Ishikawa (cell line): ENCODE data around the gene HDAC8.

Experiments used
- CEBPB ChIP-seq: IDR thresholded peaks from 2 replicates; pipeline ENCODE4 v1.6.1; 2012
- CREB1 ChIP-seq: IDR thresholded peaks from 2 replicates; pipeline ENCODE4 v1.6.1; 2012; ENCODE audit warnings: low read depth
- EGR1 ChIP-seq: IDR thresholded peaks from 2 replicates; pipeline ENCODE4 v1.6.1; 2012
- EP300 ChIP-seq: IDR thresholded peaks from 2 replicates; pipeline ENCODE4 v1.6.1; 2012; ENCODE audit warnings: borderline replicate concordance
- NFIC ChIP-seq: IDR thresholded peaks from 2 replicates; pipeline ENCODE4 v1.6.1; 2012
- RAD21 ChIP-seq: IDR thresholded peaks from 2 replicates; pipeline ENCODE4 v1.6.1; 2012; ENCODE audit warnings: low read depth
- TAF1 ChIP-seq: IDR thresholded peaks from 2 replicates; pipeline ENCODE4 v1.6.1; 2012; ENCODE audit warnings: low read depth, mild to moderate bottlenecking
- TCF12 ChIP-seq: IDR thresholded peaks from 2 replicates; pipeline ENCODE4 v1.6.1; 2012; ENCODE audit warnings: low read depth
- TEAD4 ChIP-seq: IDR thresholded peaks from 2 replicates; pipeline ENCODE4 v1.6.1; 2012
- YY1 ChIP-seq: IDR thresholded peaks from 2 replicates; pipeline ENCODE4 v1.6.1; 2012; ENCODE audit warnings: low read depth
- ZBTB7A ChIP-seq: IDR thresholded peaks from 2 replicates; pipeline ENCODE4 v1.6.1; 2012; ENCODE audit warnings: low read depth
- TF ChIP-seq, protein P1 (sequence below): IDR thresholded peaks from 2 replicates; pipeline ENCODE4 v1.6.1; 2012
- TF ChIP-seq, protein P2 (sequence below): IDR thresholded peaks from 2 replicates; pipeline ENCODE4 v1.6.1; 2012
- TF ChIP-seq, protein P3 (sequence below): IDR thresholded peaks from 2 replicates; pipeline ENCODE4 v1.6.1; 2012; ENCODE audit warnings: low read depth, mild to moderate bottlenecking

GRCh38 chrX:72545990-72546389, 26.7 kb downstream of the HDAC8 start:
- TF ChIP-seq TAF1 (no peak), TCF12 (no peak), TEAD4 (no peak), CREB1 (no peak), RAD21 (no peak), YY1 (no peak), NFIC (no peak), EP300 (no peak), EGR1 (no peak), CEBPB (no peak), ZBTB7A (no peak)
- TF ChIP-seq, protein P1, sequence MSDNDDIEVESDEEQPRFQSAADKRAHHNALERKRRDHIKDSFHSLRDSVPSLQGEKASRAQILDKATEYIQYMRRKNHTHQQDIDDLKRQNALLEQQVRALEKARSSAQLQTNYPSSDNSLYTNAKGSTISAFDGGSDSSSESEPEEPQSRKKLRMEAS: no peak
- TF ChIP-seq, protein P2, sequence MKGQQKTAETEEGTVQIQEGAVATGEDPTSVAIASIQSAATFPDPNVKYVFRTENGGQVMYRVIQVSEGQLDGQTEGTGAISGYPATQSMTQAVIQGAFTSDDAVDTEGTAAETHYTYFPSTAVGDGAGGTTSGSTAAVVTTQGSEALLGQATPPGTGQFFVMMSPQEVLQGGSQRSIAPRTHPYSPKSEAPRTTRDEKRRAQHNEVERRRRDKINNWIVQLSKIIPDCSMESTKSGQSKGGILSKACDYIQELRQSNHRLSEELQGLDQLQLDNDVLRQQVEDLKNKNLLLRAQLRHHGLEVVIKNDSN: no peak
- TF ChIP-seq, protein P3, sequence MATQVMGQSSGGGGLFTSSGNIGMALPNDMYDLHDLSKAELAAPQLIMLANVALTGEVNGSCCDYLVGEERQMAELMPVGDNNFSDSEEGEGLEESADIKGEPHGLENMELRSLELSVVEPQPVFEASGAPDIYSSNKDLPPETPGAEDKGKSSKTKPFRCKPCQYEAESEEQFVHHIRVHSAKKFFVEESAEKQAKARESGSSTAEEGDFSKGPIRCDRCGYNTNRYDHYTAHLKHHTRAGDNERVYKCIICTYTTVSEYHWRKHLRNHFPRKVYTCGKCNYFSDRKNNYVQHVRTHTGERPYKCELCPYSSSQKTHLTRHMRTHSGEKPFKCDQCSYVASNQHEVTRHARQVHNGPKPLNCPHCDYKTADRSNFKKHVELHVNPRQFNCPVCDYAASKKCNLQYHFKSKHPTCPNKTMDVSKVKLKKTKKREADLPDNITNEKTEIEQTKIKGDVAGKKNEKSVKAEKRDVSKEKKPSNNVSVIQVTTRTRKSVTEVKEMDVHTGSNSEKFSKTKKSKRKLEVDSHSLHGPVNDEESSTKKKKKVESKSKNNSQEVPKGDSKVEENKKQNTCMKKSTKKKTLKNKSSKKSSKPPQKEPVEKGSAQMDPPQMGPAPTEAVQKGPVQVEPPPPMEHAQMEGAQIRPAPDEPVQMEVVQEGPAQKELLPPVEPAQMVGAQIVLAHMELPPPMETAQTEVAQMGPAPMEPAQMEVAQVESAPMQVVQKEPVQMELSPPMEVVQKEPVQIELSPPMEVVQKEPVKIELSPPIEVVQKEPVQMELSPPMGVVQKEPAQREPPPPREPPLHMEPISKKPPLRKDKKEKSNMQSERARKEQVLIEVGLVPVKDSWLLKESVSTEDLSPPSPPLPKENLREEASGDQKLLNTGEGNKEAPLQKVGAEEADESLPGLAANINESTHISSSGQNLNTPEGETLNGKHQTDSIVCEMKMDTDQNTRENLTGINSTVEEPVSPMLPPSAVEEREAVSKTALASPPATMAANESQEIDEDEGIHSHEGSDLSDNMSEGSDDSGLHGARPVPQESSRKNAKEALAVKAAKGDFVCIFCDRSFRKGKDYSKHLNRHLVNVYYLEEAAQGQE: no peak
